Activated effector memory CD4-positive, alpha-beta T cell treated with Interleukin-2 at 50 U/mL for 16 hours (primary cell): ENCODE results near the gene TAS1R3.
"Not testable (repeated sequence)": the region's sequence is repeated elsewhere in the genome, so short reads cannot be mapped to it uniquely, and the experiment has no call there.

Experiments used
- DNase-seq: peaks from one replicate; pipeline ENCODE4 v3.0.0-alpha.2; 2020

Gene TAS1R3

GRCh38 chr1:1309251-1310108, 21.6 kb upstream of the TAS1R3 start:
- DNase-seq, result no peak

- no peak for DNase-seq
Measured at GRCh38 chr1:1310109-1310385, 21.0 kb upstream of the TAS1R3 start.

- DNase-seq, result no peak
Measured at GRCh38 chr1:1310476-1311053, 20.5 kb upstream of the TAS1R3 start.

GRCh38 chr1:1311107-1312104, 19.7 kb upstream of the TAS1R3 start:
- no peak for DNase-seq

DNA sequence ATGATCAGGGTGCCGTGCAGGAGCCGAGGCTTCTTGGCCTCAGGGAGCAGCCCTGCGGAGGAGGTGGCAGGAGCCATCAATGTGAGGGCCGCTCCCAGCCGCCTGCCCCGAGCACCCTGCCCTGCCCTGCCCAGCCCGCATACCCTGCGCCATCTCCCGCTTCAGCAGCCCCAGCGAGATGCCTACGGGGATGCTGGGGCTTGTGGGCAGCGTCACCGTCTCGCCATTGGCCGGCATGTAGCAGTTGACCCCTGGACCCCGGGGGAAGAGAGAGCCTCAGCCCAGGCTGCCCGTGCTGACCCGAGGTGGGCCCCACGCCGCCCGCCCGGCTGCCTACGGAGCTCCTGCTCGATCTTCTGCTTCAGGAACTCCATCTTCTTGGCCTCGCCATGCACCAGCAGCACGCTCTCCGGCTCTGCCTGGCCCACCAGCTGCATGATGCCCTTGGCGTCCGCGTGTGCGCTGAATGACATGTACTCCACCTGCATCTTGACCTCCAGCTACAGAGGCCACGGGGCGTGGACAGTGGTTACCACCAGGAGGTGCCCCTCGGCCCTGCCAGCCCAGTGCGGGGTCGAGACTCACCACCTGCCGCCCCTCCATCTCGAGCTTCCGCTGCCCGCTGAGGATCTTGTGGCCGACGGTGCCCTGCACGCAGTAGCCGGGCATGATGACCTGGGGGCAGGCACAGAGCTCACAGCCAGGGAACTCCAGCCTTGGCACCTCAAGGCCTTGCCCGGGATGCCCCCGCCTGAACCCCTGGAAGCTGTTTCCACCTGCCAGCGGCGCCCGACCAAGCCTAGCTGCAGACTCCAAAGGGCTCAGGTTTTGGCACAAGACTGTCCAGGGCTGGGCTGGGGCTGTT, 18.4 kb upstream of the TAS1R3 start:
- no peak for DNase-seq

GRCh38 chr1:1313500-1314236, 17.4 kb upstream of the TAS1R3 start:
- no peak for DNase-seq

DNA sequence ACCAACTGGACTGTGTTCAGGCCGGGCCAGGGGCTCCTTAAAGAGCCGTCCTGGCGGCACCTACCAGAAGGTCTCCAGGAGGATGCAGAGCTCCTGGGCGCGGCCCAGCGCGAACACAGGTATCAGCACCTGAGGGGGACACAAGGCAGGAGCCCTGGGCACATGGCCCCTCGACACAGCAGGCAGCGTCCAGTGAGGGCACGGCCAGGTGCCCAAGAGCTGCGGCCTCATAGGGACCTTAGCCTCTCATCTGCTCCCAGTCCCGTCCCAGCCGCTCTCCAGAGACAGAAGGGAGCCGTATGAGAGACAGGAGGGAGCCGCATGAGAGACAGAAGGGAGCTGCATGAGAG, 16.9 kb upstream of the TAS1R3 start:
- no peak for DNase-seq

DNA sequence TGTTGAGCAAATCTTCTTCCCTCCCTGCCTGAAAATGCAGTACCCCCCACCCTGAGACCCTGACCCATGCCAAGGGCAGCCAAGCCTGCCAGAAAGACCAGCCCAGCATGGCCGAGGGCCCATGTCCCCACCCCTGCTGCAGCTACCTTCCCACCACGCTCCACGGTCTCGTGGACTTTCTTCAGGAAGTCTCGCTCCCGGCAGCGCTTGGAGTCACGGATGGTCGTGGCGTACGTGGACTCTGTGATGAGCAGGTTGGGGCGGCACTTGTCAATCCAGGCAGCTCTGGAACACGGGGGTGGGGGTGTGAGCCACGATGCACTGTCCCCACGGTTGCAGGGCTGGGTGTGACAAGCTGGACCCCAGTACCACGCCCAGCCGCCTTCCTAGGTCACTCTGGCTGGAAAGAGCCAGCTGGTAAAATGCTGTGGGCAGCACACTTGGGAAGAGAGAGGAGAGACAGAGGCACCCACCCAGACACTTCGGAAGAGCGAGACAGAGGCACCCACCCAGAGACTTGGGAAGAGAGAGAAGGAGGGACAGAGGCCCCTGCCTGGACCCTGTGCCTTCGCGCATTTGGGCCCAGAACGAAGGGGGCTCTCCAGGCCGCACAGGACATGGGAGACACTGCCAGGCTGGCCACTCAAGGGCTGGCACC, 16.3 kb upstream of the TAS1R3 start:
- DNase-seq, result no peak

GRCh38 chr1:1315435-1315954, 15.6 kb upstream of the TAS1R3 start:
- DNase-seq, result no peak

DNA sequence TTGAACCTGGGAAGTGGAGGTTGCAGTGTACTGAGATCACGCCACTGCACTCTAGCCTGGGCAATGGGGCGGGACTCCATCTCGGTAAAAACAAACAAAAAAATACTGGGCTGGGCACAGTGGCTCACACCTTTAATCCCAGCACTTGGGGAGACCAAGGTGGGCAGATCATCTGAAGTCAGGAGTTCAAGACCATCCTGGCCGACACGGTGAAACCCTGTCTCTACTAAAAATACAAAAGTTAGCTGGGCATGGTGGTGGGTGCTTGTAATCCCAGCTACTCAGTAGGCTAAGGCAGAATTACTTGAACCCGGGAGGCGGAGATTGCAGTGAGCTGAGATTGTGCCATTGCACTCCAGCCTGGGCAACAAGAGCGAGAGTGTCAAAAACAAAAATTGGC, 14.9 kb upstream of the TAS1R3 start:
- DNase-seq, result not testable (repeated sequence)

DNA sequence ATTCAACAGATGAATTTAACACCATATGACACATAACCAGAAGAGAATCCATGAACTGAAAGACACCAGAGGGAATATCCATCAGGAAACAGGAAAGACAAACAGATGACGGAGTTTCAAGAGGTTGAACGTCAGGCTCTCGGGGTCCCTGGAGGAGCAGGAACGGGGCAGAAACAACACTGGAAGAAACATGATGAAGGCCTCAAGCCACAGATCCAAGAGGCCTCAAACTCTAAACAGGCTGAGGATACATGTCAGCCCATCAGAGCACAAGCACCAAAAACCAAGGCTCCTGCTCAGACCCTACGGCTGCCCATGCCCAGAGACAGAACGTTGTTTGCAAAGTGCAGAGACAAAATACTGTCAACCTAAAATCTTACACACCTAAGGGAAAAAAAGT, 13.7 kb upstream of the TAS1R3 start:
- DNase-seq, result no peak

DNA sequence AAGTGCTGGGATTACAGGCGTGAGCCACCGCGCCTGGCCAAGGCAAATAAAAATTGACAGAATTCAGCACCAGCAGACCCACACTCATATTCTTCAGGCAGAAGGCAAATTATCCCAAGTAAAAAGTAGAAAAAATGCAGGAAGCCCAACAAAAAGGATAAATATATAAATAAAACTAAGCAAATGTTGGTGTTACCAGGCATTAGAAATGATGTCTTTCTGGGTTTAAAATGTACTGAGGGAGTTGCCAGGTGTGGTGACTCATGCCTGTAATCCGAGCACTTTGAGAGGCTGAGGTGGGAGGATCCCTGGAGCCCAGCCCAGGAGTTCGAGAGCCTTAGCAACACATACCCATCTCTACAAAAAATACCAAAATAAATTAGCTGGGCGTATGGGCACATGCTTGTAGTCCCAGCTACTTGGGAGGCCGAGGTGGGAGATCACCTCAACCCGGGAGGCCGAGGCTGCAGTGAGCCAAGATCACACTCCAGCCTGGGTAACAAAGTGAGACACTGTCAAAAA, 12.9 kb upstream of the TAS1R3 start:
- DNase-seq, result no peak

DNA sequence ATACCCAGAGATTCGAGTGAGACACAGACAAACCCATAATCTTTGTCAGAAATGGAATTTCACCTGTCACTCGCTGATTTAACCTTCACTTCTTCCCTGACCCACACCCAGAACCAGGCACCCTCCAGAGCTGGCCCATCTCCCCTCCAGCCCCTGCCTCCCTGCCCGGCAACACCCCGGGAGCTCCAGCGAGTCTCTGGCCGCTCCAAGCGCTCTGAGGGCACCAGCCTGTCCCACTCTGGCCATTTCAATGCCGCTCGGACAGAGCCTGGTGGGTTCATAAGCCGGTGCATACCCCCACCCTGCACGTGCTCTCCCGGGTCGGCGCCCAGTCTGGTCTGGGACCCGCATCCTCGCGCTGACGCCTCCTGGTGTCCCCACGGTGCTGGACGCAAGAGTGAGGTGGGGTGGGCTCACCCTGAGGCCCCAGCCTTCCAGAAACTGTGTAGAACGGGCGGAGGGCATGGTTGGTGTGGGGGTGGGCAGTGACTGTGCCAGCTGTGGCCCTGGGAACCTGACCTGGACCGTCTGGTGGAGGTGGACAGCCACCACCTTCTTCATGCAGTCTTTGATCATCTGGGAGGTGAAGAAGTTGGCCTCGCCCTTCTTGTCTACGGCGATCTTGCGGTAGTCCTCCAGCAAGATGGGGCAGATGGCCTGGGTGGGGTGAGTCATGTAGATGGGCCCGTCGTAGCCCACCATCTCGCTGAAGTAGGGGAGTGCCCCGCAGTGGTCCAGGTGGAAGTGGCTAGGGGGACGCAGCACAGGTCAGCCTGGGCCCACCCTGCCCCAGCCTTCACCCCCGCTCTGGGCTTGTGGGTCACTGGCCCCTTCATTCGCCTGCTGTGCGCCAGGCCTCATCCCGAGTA, 12.1 kb upstream of the TAS1R3 start:
- no peak for DNase-seq

- no peak for DNase-seq
Measured at GRCh38 chr1:1319646-1319941, 11.5 kb upstream of the TAS1R3 start.

DNA sequence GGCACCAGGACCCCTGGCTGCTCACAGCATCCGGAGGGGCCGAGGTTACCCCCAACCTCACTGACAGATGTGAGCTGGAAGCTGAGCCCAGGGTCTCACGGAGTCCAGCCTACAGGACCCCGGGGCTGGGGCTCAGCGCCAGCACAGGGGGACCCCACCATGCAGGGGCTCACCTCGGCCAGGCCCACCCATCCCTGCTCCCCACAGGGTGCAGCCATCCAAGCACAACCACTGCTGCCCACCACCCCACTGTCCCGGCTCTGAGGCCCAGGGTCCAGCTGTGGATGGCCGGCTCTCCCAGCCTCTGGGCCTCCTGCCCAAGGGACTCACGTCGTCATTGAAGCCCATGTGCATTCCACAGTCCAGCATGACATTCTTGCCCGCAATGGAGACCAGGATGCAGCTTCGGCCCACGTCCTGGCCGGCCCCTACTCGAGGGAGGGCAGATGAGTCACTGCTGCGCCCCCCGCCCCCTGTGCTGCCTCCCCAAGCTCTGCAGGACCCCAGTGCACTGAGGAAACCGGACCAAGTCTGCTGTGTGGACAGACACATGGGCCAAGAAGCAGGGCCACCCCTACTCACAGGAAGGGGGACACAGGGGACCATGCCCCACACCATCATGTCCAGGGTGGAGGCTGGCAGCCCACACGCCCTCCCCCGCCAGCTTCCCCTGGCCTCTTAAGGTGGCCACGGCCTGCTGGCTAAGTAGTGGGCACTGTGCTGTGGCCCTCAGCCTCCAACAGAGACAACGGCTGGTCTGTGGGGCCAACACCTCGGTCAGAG, 10.2 kb upstream of the TAS1R3 start:
- no peak for DNase-seq

GRCh38 chr1:1321477-1321876, 9.6 kb upstream of the TAS1R3 start:
- no peak for DNase-seq

GRCh38 chr1:1322418-1322817, 8.7 kb upstream of the TAS1R3 start:
- no peak for DNase-seq

DNA sequence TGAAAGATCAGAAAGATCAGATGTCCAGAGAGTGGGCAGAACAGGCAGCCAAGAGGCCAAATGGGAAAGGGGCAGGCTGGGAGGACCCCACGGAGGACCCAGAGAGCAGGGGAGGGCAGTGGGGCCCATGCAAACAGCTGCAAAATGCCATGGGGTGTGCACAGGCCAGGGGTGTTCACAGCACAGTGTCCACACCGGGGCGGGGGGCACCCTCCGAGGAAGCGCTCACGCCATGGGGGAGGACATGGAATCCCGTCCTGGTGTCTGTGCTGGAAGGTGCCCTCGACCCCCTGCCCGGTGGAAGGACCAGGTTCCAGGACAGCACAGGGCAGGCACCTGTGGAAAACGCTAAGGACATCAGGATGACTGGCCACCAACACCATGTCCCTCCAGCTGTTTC, 8.1 kb upstream of the TAS1R3 start:
- no peak for DNase-seq

GRCh38 chr1:1324084-1324523, 7.0 kb upstream of the TAS1R3 start:
- no peak for DNase-seq
